ENCODE measurements around the gene ABCB1. TPM values are rescaled to one million over a fixed set of nuclear protein-coding genes. Genes with fewer than 3 reads are reported as not detected.

ABCB1 gene
- total RNA-seq, result 1 to 10 TPM; 1.3 to 4.1 TPM
- long read RNA-seq, donor 1, partial matches to known transcripts, result 0 of 1 reads
- long read RNA-seq, donor 1, other reads (novel, unspliced or antisense), result 1 of 1 reads
- long read RNA-seq, donor 2, result 0 reads

DNA sequence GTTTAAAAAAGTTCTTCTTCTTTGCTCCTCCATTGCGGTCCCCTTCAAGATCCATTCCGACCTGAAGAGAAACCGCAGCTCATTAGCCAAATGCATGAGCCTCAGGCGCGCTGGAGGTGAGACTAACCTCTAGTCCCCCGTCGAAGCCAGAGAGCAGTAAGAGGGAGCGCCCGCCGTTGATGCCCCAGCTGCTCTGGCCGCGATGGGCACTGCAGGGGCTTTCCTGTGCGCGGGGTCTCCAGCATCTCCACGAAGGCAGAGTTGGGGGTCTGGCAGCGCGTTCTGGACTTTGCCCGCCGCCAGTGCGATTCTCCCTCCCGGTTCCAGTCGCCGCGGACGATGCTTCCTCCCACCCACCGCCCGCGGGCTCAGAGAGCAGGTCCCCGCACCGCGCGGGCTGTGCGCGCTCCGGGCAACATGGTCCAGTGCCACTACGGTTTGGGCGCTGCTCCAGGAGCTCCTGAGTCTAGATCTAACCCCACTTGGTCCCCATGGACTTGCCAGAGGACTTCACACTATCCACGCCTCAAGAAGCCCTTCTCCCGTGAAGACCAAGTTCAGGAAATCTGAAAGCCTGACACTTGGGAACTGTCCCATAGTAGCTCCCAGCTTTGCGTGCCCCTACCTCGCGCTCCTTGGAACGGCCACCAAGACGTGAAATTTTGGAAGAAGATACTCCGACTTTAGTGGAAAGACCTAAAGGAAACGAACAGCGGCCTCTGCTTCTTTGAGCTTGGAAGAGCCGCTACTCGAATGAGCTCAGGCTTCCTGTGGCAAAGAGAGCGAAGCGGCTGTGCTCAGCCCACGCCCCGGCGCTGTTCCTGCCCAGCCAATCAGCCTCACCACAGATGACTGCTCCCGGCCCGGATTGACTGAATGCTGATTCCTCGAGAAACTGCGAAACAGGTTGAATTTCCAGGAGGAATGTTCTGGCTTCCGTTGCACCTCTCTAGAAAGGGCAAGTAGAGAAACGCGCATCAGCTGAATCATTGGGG is at the start of gene ABCB1:
ABCB1 (minus strand) TSS at position 755 of the 995 bp plus-strand sequence; CDS start at position 55, 700 bp downstream.
- intact Hi-C loops (cut with DNase I), result no loop called here
- DNase-seq (ENCODE audit: low spot score), result peak; percentile 82

DNA sequence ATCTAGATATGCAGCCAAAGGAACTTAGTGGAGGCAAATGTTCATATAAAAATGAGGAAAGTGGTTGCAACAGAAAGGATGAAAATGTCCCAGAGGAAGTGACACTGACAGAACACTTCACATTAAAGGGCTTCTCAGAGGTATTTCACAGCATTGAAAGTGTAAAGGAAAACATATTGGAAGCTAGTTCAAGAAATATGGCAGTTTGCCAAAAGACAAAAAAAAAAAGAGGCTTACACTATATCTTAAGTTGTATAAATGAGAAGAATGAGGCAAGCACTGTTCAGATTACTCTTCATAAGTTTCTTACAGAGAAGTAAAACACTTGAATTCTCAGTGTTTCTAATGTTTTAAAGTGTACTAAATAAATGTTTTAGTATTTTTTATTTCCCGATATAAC is 47.6 kb upstream of the ABCB1 start:
- DNase-seq (ENCODE audit: low spot score), result no peak
- intact Hi-C loops (cut with DNase I), result no loop called here

DNA sequence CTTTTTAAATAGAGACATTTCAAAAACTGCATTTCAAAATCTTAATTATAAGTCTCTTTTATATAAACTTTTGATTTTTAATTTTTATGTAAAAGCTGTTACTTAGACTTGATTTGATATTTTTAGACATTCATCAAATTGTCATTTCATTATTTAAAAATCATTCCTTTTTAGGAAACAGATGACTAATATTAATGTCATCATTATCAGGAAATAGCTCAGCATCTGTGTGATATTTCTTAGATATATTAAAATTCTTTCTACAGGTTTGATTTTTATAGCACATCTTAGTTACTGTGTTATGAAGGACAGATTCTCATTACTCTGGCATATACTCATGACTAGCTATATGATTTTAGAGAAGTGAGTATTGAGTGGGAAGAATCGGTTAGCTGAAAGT is 44.8 kb upstream of the ABCB1 start:
- intact Hi-C loops (cut with DNase I), result no loop called here
- DNase-seq (ENCODE audit: low spot score), result no peak

DNA sequence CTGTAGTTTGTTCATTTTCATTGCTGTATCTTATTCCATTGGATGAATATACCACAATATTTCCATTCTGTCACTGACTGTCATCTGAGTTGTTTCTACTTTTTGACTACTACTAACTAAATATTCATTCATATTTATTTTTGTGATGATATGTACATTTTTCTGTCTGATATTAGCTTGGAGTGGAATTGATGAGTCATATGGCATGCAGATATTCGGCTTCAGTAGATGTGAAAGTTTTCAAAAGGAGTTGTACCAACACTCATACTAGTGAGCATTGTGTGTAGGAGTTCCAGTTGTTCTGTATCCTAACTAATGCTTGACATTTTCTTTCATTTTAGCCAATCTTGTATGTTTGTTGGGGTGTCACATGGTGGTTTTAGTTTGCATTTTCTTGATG is 35.2 kb upstream of the ABCB1 start:
- DNase-seq (ENCODE audit: low spot score), result no peak
- intact Hi-C loops (cut with DNase I), result no loop called here

DNA sequence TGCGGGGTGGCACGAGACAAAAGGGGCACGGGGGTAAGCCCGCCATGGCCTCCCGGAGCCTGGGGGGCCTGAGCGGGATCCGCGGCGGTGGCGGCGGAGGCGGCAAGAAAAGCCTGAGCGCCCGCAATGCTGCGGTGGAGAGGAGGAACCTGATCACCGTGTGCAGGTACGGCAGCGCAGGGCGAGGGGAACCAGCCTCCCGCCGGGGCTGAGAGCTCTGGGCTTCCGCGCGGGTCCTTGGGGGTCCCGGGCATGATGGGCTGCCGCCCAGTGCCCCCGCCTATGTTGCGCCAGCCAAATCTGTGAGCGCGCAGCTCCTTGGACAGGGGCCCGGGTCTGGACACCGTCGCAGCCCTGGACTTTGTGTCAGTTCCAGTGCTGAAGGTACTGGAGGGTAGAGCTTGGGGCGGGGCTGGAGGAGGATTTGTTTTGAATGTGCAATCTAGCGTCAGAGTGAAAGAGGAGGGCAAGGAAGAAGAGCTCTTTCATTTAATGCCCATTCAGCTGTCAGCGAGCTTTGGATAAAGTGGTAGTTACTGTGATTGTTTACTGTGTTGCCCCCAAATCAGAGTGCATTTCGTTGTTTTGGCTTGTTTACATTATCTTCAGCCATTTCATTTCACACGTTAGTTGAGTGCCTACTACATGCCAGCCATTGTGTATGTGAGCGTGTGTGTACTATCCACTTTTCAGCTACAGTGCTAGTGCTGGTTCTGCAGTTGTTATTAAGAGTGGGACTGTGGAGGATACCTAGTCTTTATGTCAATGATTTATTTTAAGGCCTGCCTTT is 28.3 kb upstream of the ABCB1 start:
- intact Hi-C loops (cut with DNase I), result no loop called here
- no peak for DNase-seq (ENCODE audit: low spot score)

DNA sequence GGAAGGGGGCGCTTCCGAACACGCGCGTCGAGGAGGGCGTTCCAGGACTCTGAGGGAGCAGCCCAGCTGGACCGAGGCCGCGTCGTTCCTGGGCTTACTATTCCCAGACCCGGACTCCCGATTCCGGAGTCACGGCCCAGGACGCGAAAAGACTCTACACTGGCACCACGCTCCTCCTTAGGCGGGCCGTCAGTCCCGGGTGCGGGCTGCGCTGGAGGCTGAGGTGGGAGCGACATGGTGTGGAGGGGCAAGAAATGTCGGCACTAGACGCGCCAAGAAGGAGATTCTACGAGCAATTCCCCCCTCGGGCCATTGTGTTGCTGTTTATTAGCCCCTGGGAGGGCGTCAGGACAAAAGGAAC is 26.9 kb upstream of the ABCB1 start:
- peak; percentile 83 for DNase-seq (ENCODE audit: low spot score)

DNA sequence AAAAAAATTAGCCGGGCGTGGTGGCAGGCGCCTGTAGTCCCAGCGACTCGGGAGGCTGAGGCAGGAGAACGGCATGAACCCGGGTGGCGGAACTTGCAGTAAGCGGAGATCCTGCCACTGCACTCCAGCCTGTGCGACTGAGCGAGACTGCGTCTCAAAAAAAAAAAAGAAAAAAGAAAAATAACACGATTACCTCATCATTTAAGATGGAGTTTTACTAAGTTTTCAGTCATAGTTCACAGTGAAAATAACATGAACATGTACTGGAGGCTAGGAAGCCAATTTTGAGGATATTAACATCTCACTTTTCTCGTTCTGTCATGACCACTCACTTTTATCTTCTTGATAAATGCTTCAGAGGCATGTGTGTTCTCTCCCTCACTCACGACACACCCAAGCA is 24.4 kb upstream of the ABCB1 start:
- no peak for DNase-seq (ENCODE audit: low spot score)
- intact Hi-C loops (cut with DNase I), result no loop called here

More for the DNA sequence above, 26.9 kb upstream of the ABCB1 start:
- intact Hi-C loops (cut with DNase I), result no loop called here

DNA sequence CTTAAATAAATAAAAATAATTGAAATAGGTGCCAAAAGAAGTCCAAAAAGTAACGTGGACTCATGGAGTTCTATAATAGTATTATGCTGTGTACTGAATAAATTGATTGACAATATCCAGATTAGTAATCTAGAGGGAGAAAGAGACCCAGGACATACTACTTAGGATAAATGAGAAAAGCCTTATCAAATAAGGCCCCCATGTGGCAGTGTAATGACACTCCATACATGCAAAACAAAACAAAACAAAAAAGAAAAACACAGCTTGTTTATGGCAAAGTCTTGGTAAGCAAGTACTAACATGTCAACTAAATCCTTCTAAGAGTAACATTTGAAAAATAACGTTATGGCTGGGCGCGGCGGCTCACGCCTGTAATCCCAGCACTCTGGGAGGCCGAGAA is 23.9 kb upstream of the ABCB1 start:
- DNase-seq (ENCODE audit: low spot score), result no peak
- intact Hi-C loops (cut with DNase I), result no loop called here

DNA sequence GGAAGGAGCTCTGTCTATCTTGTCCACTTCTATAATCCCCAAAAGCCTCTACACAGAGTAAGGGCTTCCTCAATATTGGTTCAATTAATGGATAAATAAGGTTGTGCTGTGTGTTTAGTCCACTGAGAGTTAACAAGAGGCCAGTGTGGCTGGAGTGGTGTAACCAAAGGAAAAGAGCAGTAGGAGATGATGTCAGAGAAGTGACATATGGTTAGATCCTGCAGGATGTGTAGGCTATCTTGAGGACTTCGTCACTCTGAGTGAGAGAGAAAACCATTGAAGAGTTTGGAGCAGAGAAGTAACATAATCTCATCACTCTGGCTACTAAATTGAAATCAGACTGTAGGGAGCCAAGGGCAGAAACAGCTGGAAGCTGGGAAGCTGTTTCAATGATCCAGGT is 14.5 kb upstream of the ABCB1 start:
- intact Hi-C loops (cut with DNase I), result loop anchor here in 1 of 2 donors (2.0 kb wide), 1 partner anchor 50 kb away; no protein-coding TSS in a partner anchor
- DNase-seq (ENCODE audit: low spot score), result no peak

DNA sequence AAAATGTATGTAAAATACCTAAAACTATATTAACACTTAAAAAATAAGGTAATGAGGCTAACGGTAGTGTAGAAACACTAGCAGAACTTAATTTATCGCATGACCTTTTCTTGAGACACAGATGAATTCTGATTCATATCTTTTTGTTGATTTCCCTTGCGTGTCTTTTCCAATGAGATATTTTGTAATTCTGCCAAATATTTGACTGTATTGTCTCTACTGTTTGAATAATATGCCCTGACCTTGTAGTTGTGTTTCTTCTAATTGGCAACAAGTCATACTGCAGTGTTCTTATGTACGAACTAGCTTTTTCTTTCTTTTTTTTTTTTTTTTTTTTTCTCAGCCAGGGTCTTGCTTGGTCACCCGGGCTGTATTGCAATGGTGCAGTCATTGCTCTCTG is 9.2 kb upstream of the ABCB1 start:
- no peak for DNase-seq (ENCODE audit: low spot score)
- intact Hi-C loops (cut with DNase I), result no loop called here

DNA sequence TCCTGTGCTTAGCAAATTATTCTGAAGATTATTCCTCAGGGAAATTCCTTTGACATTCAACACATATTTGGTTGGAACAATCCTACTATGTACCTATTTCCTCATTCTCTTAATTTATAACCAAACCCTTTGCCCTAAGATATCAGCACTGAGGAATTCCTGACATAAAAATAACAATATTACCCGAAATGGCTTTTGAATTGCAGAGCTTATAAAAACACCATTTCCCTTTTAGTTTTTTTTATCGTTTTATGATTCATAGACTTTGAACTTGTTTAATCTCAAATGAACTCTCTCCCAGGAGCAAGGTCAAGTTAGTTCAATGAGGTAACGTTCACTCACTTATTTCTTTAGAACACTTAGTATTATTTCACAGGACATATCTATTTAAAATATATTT is 7.7 kb upstream of the ABCB1 start:
- intact Hi-C loops (cut with DNase I), result no loop called here

DNA sequence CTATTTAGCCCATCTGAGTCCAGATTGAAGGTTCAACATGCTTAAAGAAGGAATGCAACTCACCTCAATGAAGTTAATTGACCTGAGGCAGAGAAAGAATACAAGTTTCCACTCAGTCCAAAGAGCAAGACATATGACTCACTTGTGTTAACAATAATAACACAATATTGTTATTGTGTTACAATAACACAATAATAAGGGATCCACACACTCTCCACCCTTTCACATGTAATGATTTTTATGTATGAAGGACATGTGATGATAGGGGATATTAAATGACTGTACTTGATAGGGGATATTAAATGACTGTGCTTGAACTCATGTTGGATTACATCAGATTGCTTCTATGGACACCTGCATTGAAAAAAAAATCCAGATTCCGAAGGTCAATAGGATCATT is 3.6 kb upstream of the ABCB1 start:
- intact Hi-C loops (cut with DNase I), result no loop called here
- DNase-seq (ENCODE audit: low spot score), result no peak

More for the DNA sequence above, 7.7 kb upstream of the ABCB1 start:
- no peak for DNase-seq (ENCODE audit: low spot score)

DNA sequence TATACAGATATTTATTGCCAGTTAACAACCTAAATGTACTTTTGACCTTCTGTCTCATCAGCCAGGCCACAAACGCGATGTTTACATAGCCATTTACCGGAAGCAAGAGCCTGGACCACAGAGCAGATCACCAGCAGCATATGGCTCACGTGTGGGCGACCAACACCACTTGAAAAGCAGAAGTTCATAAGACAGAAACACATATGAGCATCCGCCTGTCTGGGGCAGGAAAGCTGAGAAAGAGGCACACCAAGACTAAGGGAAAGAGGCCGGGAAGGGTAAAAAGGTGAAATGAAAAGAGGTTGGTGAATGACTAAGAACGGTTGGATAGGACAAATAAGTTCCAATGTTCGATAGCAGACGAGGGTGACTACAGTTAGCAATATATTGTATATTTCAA is 1.3 kb downstream of the ABCB1 start:
- no peak for DNase-seq (ENCODE audit: low spot score)

DNA sequence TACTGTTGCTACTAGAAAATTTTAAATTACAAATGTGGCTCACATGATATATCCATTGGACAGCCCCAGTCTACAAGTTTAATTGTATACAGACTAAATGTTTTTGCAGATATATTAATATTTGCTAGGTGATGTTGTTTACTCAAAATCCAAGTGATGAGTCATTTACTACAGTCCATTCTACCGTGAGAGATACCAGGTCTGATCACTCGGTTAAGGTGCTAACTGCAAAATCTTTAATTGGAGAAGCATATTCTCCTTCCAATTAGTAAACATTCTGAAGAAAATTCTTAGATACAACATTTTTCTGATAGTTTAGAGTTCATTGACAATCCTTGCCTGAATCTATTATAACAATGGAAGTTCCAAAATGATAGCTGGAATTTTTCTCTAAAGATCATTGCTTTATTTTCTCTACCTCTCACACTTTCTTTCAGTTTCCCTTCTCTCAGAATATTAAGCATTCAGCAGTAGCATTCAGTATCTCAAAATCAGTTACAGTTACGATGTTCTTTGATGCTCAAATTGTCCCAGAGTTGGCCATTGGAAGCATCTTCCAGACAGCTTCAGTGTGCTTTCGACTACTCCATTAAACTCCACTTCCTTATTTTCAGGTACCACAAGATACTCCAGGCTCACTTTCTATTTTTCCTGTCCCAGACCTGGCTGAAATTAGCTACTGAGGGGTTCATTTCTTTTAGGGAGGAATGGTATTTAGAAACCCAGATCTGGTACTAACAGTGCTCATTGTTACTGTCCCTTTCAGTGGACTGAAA is 2.3 kb downstream of the ABCB1 start:
- no peak for DNase-seq (ENCODE audit: low spot score)
- intact Hi-C loops (cut with DNase I), result no loop called here

More for the DNA sequence above, 1.3 kb downstream of the ABCB1 start:
- intact Hi-C loops (cut with DNase I), result no loop called here

DNA sequence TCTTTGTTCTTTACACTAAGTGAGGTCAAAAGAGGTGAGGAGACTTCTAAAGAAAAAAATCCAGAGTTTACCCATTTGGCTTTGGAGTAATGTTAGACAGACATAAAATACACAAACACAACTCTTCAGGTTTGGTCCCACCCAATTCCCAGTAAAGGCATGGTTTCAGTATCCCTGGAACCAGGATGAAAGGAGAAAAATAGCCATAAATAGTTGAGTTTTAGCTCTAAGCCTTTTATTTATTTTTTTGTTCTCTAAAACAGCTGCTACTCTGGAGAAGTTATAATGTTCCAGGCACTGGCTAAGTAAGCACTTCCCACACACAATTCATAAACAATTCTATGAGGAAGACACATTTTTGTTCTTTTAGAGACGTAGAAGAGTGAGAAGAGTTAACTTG is 4.0 kb downstream of the ABCB1 start:
- intact Hi-C loops (cut with DNase I), result no loop called here
- no peak for DNase-seq (ENCODE audit: low spot score)

DNA sequence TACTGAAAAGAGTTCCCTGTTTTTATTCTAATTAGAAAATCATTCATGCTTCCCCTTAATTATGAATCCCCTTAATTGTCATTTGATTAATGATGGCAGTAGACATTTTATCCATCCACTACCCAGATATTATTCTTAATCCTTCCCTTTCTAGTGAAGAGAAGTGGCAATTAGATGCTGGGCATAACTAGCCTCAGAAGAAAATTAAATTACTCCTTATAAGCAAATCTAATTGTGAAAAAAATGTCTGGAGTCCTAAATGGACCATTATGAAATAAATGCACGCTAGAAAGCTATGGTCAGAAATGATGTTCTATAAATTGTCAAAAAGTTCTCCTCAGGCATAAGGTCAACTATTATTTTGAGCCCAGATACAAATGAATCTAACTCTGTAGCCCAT is 4.5 kb downstream of the ABCB1 start:
- no peak for DNase-seq (ENCODE audit: low spot score)
- intact Hi-C loops (cut with DNase I), result no loop called here

DNA sequence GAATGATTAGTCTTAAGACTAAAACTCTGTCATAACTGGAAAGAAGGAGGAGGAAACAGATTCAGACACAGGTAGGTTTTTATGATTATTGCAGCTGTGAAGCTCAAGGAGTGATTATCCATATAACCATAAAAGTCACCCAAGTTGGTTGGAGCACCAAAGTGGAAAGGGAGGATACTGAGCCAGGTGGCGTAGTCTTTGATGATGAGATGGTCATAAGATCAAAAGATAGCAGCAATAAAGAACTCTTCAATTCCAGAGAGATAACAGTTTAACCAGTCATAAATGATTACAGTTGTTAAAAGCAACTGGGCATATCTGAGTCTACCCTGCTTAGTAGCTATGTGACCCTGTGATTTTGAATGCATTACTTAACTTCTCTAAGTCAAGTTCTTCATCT is 8.4 kb downstream of the ABCB1 start:
- intact Hi-C loops (cut with DNase I), result no loop called here
- no peak for DNase-seq (ENCODE audit: low spot score)

DNA sequence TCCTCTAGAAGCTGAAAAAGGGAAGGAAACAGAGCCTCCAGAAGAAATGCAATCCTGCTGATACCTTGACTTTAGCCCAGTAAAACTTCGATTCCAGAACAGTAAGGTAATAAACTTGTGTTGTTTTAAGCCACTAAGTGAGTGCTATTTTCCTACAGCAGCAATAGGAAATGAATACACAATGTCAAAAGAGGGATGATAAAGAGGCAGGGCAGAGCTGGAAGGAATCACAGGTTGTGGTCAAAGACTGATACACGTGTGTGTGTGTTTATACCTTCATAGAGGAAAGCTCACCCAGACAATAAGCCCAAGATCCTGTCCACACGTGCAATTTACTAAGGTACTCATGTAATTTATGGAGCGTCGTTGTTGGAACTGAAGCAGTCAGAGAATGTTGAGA is 9.5 kb downstream of the ABCB1 start:
- DNase-seq (ENCODE audit: low spot score), result no peak
- intact Hi-C loops (cut with DNase I), result no loop called here

DNA sequence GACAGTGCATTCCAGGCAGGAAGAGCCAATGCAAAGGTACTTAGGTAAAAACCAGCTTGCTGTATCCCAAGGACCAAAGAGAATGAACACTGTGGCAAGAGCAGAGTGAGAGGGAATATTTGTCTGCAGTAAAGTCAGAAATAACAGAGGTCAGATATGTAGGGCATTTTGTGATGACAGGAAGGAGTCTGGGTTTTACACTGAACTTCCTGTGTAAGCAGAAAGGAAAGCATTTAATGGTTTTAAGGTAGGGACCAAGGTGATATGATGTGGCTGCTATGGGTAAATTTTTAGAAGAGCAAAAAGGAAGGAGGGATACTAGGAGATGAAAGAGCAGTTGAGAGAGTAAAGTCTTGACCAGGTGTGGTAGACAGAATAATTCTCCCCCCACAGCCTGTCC is 10.1 kb downstream of the ABCB1 start:
- intact Hi-C loops (cut with DNase I), result no loop called here
- DNase-seq (ENCODE audit: low spot score), result no peak
